Suprapubic skin (tissue), 4 donors: Measurements from ENCODE around the gene TRIM71. TPM values are rescaled to one million over a fixed set of nuclear protein-coding genes. Genes with fewer than 3 reads are reported as not detected.
"Not testable (repeated sequence)": the region's sequence is repeated elsewhere in the genome, so short reads cannot be mapped to it uniquely, and the experiment has no call there.

Experiments used
- DNase-seq, 2 donors: peaks; one replicate each; pipeline ENCODE4 v3.0.0-alpha.2; 2019; ENCODE audit warnings: low spot score in 2 of 2
- H3K27ac ChIP-seq: fragments of 200-600 bp; sonication (generic); one replicate; pipeline ENCODE4 v1.5.1; 2019
- H3K27me3 ChIP-seq: fragments of 200-600 bp; sonication (generic); one replicate; pipeline ENCODE4 v1.5.1; 2019
- H3K36me3 ChIP-seq: fragments of 200-600 bp; sonication (generic); one replicate; pipeline ENCODE4 v1.5.1; 2019
- H3K4me1 ChIP-seq: fragments of 200-600 bp; sonication (generic); one replicate; pipeline ENCODE4 v1.5.1; 2019
- H3K4me3 ChIP-seq: fragments of 200-600 bp; sonication (generic); one replicate; pipeline ENCODE4 v1.5.1; 2019; ENCODE audit warnings: mild to moderate bottlenecking
- H3K9me3 ChIP-seq: fragments of 200-600 bp; sonication (generic); one replicate; pipeline ENCODE4 v1.5.1; 2019
- EP300 ChIP-seq: sonication (generic); formaldehyde crosslinking; IDR thresholded peaks from one replicate; pipeline ENCODE4 v1.6.1; 2017; ENCODE audit warnings: antibody characterized with exemption
- POLR2A ChIP-seq, 2 donors: fragments of 450-650 bp; IDR thresholded peaks; one replicate each; pipeline ENCODE4 v1.6.1; 2017; ENCODE audit warnings: antibody characterized with exemption in 2 of 2, mild to moderate bottlenecking in 2 of 2, moderate library complexity in 2 of 2
- POLR2AphosphoS5 ChIP-seq, 3 donors: sonication (generic); formaldehyde crosslinking; IDR thresholded peaks; one replicate each; pipeline ENCODE4 v1.6.1; 2017; ENCODE audit warnings: antibody characterized with exemption in 3 of 3
- WGBS: methylation state at CpG from one replicate; pipeline ENCODE4 v1.1.5; 2018; 5-methylcytosine and 5-hydroxymethylcytosine counted together
- total RNA-seq, 4 donors: library from RNA; depleted of rRNA; stranded (reverse); fragments of >200 nt; gene quantifications; one replicate each; pipeline ENCODE4 v1.1.0, GENCODE V29; 2016
- TF ChIP-seq, protein P1 (sequence below), 2 donors: fragments of 200-600 bp in 1 of 2; fragments of 450-650 bp in 1 of 2; sonication (generic) in 1 of 2; IDR thresholded peaks; one replicate each; pipeline ENCODE4 v1.5.1; 2016 to 2019; ENCODE audit warnings: antibody characterized with exemption in 2 of 2, mild to moderate bottlenecking in 1 of 2, moderate library complexity in 1 of 2

TRIM71 gene
- total RNA-seq, result not detected

DNA sequence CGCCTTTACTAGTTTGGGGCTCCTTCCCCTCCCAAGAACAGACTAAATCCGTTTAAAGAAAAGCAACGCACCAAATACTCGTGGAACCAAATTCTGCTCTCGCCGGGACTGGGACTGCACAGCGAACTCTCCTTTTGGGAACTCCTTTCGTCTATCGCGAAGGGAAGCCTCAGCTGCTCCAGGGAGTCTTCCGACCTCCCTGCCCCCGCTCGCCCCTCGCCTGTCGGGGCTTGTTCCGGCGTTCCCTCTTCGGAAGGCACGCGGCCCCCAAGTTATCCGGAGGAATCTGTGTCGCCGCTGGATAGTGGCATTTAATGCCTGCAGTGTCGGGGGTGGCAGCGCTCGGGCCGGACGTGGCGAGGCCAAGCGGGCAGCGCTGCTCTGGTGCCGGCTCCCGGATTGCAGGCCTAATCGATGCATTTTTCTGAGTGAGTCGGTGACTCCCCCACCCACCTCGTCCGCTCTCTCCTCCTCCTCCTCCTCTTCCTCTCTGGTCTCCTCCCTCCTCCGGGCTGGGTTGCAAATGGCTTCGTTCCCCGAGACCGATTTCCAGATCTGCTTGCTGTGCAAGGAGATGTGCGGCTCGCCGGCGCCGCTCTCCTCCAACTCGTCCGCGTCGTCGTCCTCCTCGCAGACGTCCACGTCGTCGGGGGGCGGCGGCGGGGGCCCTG is at the start of gene TRIM71:
TRIM71 (plus strand) TSS at position 440 of the 671 bp plus-strand sequence; CDS start at position 524, 84 bp downstream.
- Histone ChIP-seq H3K9me3 (no peaks in the 10 kb centered on the region), H3K4me1 (peaks cover 29% of the 10 kb centered on the region), H3K27me3 (peaks cover 75% of the 10 kb centered on the region), H3K36me3 (no peaks in the 10 kb centered on the region), H3K4me3 (peak within 1 kb of the TSS; percentile 56), H3K27ac (no peak within 1 kb of the TSS)
- DNase-seq, result peak in 1 of 2 donors; percentile 72
- 3% methylated on average over 33 of the region's 59 CpGs for WGBS
- TF ChIP-seq POLR2AphosphoS5 (IDR thresholded peaks at IDR 0.05) (no peak), POLR2A (IDR thresholded peaks at IDR 0.05) (no peak), EP300 (no peak)

DNA sequence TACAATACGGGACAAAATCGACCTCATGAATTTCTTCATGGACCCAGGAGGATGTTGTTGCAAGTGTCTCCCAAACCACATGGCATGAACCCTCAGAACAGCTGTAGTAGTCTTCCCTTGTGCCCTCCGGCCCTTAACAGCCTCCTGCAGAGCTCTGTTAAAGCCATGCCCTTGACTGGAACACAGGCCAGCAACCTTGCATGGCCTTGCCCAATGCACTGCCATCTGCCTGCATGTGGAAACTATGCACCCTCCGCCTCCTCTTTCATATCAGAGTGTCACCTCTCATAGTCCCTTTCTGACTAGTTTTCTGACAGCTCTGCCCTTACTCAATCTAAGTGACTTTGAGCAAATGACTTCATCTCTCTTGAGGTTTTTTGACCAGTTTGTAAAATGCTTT is 39.4 kb upstream of the TRIM71 start:
- H3K4me3 ChIP-seq, result no peak overlapping the region
- no peak for DNase-seq
- TF ChIP-seq POLR2A (IDR thresholded peaks at IDR 0.05) (no peak), POLR2AphosphoS5 (IDR thresholded peaks at IDR 0.05) (no peak), EP300 (no peak)
- TF ChIP-seq, protein P1, sequence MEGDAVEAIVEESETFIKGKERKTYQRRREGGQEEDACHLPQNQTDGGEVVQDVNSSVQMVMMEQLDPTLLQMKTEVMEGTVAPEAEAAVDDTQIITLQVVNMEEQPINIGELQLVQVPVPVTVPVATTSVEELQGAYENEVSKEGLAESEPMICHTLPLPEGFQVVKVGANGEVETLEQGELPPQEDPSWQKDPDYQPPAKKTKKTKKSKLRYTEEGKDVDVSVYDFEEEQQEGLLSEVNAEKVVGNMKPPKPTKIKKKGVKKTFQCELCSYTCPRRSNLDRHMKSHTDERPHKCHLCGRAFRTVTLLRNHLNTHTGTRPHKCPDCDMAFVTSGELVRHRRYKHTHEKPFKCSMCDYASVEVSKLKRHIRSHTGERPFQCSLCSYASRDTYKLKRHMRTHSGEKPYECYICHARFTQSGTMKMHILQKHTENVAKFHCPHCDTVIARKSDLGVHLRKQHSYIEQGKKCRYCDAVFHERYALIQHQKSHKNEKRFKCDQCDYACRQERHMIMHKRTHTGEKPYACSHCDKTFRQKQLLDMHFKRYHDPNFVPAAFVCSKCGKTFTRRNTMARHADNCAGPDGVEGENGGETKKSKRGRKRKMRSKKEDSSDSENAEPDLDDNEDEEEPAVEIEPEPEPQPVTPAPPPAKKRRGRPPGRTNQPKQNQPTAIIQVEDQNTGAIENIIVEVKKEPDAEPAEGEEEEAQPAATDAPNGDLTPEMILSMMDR (IDR thresholded peaks at IDR 0.05), result no peak
- no peaks in the 10 kb centered on the region for H3K9me3 ChIP-seq
- H3K36me3 ChIP-seq, result peaks cover 16% of the 10 kb centered on the region
- H3K27me3 ChIP-seq, result no peaks in the 10 kb centered on the region
- peaks cover 6% of the 10 kb centered on the region for H3K4me1 ChIP-seq
- H3K27ac ChIP-seq, result no peak overlapping the region
- WGBS, result 93% methylated on average over 4 of the region's 4 CpGs

DNA sequence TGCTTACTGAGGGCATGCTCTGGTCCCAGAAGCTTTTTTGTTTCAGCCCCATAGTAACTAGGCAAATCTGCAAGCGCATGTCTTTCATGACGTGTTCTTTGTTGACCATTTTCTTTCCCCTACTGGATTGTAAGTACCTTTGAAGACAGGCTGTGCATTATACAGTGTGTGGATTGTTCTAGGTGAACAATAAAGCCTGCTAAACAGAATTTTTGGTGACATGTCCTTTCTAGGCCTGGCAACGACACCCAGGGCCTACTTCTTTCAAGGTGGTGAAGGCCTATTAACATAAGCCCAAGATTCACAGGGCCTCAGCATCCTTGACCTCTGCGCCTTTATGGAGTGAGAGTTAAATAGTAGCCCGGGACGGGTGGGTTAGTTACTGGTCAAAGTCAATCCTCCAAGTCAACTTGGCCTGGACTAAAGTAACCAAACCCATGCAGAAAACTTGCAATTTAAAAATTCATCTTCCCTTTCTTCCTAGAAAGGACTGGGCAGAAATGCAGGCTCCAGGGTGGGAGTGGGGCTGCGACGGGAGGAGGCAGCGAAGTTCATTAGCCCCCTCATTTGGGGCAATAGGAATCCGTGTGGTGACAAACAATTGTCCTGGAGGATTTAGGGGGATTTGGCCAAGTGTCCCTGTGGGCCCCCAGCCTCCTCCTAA is 37.6 kb upstream of the TRIM71 start:
- DNase-seq, result no peak
- 95% methylated on average over 10 of the region's 10 CpGs for WGBS
- Histone ChIP-seq H3K27ac (no peak overlapping the region), H3K27me3 (no peaks in the 10 kb centered on the region), H3K9me3 (no peaks in the 10 kb centered on the region), H3K36me3 (peaks cover 3% of the 10 kb centered on the region), H3K4me1 (peaks cover 6% of the 10 kb centered on the region), H3K4me3 (peak overlapping the region; percentile 56)
- TF ChIP-seq POLR2AphosphoS5 (IDR thresholded peaks at IDR 0.05) (no peak), POLR2A (IDR thresholded peaks at IDR 0.05) (no peak), EP300 (no peak)
- TF ChIP-seq, protein P1 (IDR thresholded peaks at IDR 0.05), result no peak

DNA sequence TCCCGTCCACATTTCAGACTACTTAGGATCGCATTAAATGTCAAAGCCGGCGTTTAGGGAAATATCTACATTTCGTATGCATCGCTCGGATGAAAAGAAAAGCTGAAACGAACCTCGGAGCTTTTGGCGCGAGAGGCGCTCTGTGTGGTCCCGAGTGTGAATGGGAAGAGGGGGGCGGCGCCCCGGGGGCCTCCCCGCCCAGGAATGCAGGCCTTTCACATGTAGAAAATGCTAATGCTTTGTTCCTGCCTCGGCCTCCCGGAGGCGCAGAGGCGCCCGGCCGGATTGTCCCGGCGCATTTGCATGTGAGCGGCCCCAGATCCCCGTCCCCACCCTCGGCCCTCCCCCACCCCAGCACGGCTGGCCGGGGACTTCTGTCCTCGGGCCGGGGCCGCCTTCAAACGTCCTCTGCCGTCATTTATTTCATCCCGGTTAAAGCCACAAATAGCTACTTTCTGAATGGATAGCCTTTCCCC is 37.0 kb upstream of the TRIM71 start:
- Histone ChIP-seq H3K27me3 (no peaks in the 10 kb centered on the region), H3K4me1 (peaks cover 6% of the 10 kb centered on the region), H3K27ac (no peak overlapping the region), H3K36me3 (peaks cover under 1% of the 10 kb centered on the region), H3K9me3 (no peaks in the 10 kb centered on the region), H3K4me3 (peak overlapping the region; percentile 56)
- 19% methylated on average over 17 of the region's 36 CpGs for whole genome bisulfite sequencing
- peak in 1 of 2 donors; percentile 57 for DNase-seq
- TF ChIP-seq EP300, result no peak
- TF ChIP-seq POLR2A (IDR thresholded peaks at IDR 0.05), result no peak
- TF ChIP-seq, protein P1 (IDR thresholded peaks at IDR 0.05), result no peak
- TF ChIP-seq POLR2AphosphoS5 (IDR thresholded peaks at IDR 0.05), result no peak

DNA sequence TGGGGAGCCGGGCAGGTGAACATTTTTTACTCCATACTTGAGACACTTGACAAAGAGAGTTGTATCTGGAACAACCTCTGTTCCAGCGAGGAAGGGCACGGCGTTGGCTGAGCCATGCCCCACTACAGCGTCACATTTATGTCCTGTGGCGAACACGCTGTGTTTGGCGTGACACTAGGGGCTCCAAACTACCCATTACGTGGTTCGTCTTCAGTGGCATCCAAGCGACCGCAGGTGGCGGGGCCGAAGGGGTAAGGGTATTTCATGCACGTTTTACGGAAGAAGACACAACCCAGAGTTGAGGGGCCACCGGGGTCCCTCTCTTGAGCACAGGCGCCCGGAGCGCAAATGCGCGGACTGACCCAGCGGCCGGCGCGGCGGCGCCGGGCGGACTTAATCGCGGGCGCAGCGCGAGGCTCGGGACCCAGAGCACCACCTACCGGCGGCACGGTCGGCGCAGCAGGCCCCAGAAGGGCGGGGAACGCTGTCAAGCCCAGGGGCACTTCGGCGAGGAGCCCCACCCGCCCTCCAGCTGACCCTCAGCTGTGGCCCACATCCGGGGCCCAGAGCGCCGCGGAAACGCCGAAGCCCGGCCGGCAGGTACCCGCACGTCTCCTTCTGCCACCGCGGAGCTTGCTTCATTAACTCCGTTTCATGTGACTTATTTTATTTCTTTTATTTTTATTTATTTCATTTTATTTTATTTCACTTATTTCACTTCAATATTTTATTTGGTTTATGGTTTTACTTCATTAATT is 36.4 kb upstream of the TRIM71 start:
- H3K4me3 ChIP-seq, result peak overlapping the region; percentile 56
- WGBS, result 2% methylated on average over 30 of the region's 59 CpGs
- no peak overlapping the region for H3K27ac ChIP-seq
- no peaks in the 10 kb centered on the region for H3K27me3 ChIP-seq
- DNase-seq, result peak; percentile 74 to 82
- H3K4me1 ChIP-seq, result peaks cover 6% of the 10 kb centered on the region
- TF ChIP-seq, protein P1 (IDR thresholded peaks at IDR 0.05), result peak in 1 of 2 donors; percentile 92
- TF ChIP-seq POLR2AphosphoS5 (IDR thresholded peaks at IDR 0.05) (no peak), EP300 (no peak)
- H3K36me3 ChIP-seq, result no peaks in the 10 kb centered on the region
- H3K9me3 ChIP-seq, result no peaks in the 10 kb centered on the region

DNA sequence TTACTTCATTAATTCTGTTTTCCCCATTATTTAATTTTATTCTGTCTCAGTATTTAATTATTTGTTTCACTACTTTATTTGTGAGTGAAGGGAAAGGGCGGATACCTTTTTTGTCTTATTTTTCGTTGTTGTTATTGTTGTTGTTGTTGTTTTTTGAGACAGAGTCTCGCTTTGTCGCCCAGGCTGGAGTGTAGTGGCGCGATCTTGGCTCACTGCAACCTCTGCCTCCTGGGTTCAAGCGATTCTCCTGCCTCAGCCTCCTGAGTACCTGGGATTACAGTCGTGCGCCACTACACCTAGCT is 35.9 kb upstream of the TRIM71 start:
- H3K4me1 ChIP-seq, H3K27ac ChIP-seq: not testable (repeated sequence)

More for the DNA sequence above, 35.9 kb upstream of the TRIM71 start:
- not testable (repeated sequence) for H3K27me3 ChIP-seq, H3K9me3 ChIP-seq, H3K36me3 ChIP-seq, DNase-seq
- H3K4me3 ChIP-seq, result peak overlapping the region; percentile 56
- 94% methylated on average over 9 of the region's 9 CpGs for WGBS
